ENCODE measurements around the gene IL4.

IL4 gene

GRCh38 chr5:132679166-132679565 is 5.4 kb downstream of the IL4 start:
- H3K4me3 ChIP-seq (replicated peaks; ENCODE audit: low read depth, low read length): no peak overlapping the region
- DNase-seq (ENCODE audit: extremely low read depth, insufficient read length): no peak
- TF ChIP-seq CTCF (IDR thresholded peaks at IDR 0.05; ENCODE audit: insufficient read depth, low read length, poor library complexity, severe bottlenecking): no peak
- H3K27me3 ChIP-seq (replicated peaks; ENCODE audit: control insufficient read depth, insufficient read depth, low read length): no peaks in the 10 kb centered on the region
- no peaks in the 10 kb centered on the region for H3K36me3 ChIP-seq (ENCODE audit: control insufficient read depth, insufficient read depth, low read length)

- Histone ChIP-seq H3K27me3 (replicated peaks; ENCODE audit: control insufficient read depth, insufficient read depth, low read length) (no peaks in the 10 kb centered on the region), H3K36me3 (ENCODE audit: control insufficient read depth, insufficient read depth, low read length) (no peaks in the 10 kb centered on the region), H3K4me3 (replicated peaks; ENCODE audit: low read depth, low read length) (no peak overlapping the region)
- TF ChIP-seq CTCF (IDR thresholded peaks at IDR 0.05; ENCODE audit: insufficient read depth, low read length, poor library complexity, severe bottlenecking): no peak
- no peak for DNase-seq (ENCODE audit: extremely low read depth, insufficient read length)
Observed at GRCh38 chr5:132679717-132680380, 6.1 kb downstream of the IL4 start.

DNA sequence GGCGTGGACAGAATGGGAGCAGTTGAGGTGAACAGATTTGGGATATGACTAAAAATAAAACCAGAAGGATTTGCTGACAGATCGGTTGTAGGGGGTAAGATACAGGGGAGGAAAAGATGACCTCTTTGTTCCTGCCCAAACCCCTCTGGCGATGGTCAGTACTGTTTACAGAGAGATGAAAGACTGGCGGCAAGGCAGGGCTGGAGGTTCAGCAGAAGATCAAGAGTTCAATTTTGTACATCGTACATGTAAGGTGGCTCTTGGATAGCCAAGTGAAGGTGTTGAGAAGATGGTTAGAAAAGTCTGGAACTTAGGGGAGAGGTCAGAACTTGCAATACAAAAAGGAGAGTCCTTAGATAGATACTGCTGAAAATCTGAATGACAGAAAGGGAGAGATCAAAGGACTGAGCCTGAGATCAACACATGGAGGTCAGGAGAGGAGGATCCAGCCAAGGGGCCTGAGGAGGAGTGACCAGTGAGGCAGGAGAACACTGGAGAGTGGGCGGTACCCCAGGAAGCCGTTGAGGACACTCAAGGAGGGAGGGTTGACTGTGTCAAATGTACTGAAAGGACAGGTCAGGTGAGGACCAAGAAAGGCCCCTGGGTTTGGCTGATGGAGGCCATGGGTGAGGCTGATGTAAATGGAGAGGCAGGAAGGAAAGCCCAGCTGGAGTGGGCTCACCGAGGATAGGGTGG is 7.1 kb downstream of the IL4 start:
- Histone ChIP-seq H3K4me3 (replicated peaks; ENCODE audit: low read depth, low read length) (no peak overlapping the region), H3K36me3 (ENCODE audit: control insufficient read depth, insufficient read depth, low read length) (no peaks in the 10 kb centered on the region), H3K27me3 (replicated peaks; ENCODE audit: control insufficient read depth, insufficient read depth, low read length) (no peaks in the 10 kb centered on the region)
- TF ChIP-seq CTCF (IDR thresholded peaks at IDR 0.05; ENCODE audit: insufficient read depth, low read length, poor library complexity, severe bottlenecking): no peak
- DNase-seq (ENCODE audit: extremely low read depth, insufficient read length): no peak

GRCh38 chr5:132681476-132681831 is 7.7 kb downstream of the IL4 start:
- Histone ChIP-seq H3K36me3 (ENCODE audit: control insufficient read depth, insufficient read depth, low read length) (no peaks in the 10 kb centered on the region), H3K4me3 (replicated peaks; ENCODE audit: low read depth, low read length) (no peak overlapping the region), H3K27me3 (replicated peaks; ENCODE audit: control insufficient read depth, insufficient read depth, low read length) (no peaks in the 10 kb centered on the region)
- no peak for TF ChIP-seq CTCF (IDR thresholded peaks at IDR 0.05; ENCODE audit: insufficient read depth, low read length, poor library complexity, severe bottlenecking)
- DNase-seq (ENCODE audit: extremely low read depth, insufficient read length): no peak

DNA sequence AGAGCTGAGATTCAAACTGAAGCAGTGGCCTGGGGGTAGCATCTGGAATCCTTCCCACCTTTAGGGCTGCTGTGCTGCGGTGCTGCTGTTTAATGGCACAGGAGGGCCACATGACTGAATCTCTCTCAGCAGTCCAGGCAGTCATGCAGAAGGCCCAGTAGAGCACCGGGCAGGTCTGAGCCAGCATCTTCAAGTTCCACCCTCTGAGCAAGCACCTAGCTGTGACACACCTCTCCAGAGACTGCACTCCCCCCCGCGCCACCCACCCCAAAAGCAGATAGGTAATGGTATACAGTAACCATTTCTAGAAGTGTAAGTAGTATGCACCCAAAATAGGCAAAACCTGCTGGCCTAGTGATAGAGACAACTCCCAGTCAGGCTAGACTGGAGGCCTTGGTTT is 8.2 kb downstream of the IL4 start:
- no peak overlapping the region for H3K4me3 ChIP-seq (replicated peaks; ENCODE audit: low read depth, low read length)
- DNase-seq (ENCODE audit: extremely low read depth, insufficient read length): no peak
- no peak for TF ChIP-seq CTCF (IDR thresholded peaks at IDR 0.05; ENCODE audit: insufficient read depth, low read length, poor library complexity, severe bottlenecking)
- H3K36me3 ChIP-seq (ENCODE audit: control insufficient read depth, insufficient read depth, low read length): no peaks in the 10 kb centered on the region
- H3K27me3 ChIP-seq (replicated peaks; ENCODE audit: control insufficient read depth, insufficient read depth, low read length): no peaks in the 10 kb centered on the region
